NCI-H1092 (cell line): ENCODE data around the gene FNIP1.
"Not testable (repeated sequence)": the region's sequence is repeated elsewhere in the genome, so short reads cannot be mapped to it uniquely, and the experiment has no call there.

Experiments
- DNase-seq: peaks from one replicate; lab custom pipeline; 2025; lab: John Stamatoyannopoulos, UW

Gene FNIP1

DNA sequence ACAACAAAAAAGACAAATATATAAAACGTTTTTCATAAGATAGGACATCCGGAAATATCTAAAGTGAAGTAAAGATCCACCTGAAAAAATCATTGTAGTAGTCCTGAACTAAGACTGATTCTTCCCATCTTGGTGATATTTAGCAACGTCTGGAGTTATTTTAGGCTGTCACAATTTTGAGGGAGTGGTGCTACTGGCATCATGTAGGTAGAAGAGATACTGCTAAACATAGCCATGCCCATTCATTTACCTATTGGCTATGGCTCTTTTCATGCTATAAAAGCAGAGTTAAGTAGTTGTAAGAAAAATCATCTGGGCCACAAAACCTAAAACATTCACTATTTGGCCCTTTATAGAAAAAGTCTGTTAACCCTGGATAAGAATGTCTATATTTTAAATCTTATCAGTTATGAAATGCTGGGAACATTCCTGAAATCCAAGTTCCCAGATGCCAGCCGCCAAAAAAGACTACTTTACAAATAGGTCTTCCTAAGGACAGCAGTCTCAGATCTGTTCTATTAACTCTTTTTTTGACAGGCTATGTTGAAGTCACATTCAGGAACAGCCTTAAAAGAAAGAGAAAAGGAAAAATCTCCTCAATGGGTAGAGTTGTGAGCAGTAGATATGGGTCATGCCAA, 188.8 kb downstream of the FNIP1 start:
- no peak for DNase-seq

DNA sequence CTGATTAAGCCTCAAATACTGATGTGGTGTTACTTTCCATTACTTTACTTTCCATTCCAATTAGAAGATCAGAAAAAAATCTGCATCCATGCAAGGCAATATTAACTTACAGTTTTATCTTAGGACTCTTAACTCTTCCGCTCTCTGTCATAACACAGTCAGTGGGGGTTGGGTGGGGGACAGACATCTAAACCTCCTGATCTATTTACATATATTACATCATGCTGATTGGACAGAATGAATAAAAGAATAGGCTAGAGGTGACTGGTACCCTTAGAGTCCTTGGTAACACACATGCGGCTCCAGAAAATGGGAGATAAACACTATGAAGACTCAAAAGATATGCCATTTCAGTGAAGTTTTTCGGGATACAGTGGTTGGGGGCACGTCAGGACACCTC, 189.4 kb downstream of the FNIP1 start:
- DNase-seq = no peak

DNA sequence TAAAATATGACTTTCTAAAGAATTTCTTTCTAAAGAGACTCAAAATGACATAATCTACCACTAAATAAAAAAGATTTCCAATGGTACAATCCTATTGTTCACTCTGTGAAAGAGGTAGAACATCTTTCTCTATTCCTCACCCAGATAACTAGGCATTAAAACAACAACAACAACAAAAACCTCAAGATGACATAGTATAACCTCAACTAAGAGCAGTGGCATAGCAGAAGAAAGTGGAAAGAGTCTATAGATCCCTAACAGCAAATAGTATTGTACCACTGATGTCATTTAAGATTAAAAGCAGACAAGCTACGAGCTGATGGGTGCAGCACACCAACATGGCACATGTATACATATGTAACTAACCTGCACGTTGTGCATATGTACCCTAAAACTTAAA, 191.7 kb downstream of the FNIP1 start:
- DNase-seq = no peak

DNA sequence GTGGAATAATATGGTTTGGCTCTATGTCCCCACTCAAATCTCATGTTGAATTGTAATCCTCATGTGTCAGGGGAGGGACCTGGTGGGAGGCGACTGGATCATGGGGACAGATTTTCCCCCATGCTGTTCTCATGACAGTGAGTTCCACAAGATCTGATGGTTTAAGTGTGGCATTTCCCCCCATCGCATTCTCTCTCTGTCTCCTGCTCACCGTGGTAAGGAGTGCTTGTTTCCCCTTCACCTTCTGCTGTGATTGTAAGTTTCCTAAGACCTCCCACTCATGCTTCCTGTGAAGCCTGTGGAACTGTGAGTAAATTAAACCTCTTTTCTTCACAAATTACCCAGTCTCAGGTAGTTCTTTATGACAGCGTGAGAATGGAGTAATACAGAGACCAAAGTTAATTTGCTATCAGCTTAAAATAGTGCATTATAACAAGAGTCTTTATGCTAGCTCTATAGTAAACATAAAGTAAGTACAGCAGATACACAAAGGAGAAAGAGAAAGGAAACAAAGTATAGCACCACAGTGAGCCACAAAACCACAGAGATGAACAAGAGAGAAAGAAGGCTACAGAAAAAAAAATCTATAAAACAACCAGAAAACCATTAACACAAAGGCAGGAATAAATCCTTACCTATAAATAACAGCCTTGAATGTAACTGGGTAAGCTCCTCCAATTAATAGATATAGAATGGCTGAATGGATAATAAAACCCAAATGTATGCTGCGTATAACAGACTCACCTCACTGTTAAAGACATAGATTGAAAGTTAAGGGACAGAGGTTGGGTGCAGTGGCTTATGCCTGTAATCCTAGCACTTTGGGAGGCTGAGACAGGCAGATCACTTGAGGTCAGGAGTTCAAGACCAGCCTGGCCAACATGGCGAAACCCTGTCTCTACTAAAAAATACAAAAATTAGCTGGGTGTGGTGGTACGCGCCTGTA, 201.5 kb downstream of the FNIP1 start:
- DNase-seq = no peak

GRCh38 chr5:131593921-131594320, 202.9 kb downstream of the FNIP1 start:
- DNase-seq = no peak

GRCh38 chr5:131593436-131593835, 203.4 kb downstream of the FNIP1 start:
- not testable (repeated sequence) for DNase-seq
